Spleen (tissue), 3 donors: ENCODE measurements around the gene ABCC12.

Experiments
- POLR2A ChIP-seq, 3 donors: fragments of 450-650 bp; IDR thresholded peaks; one replicate each; pipeline ENCODE4 v1.5.1; 2017; ENCODE audit warnings: antibody characterized with exemption in 3 of 3, mild to moderate bottlenecking in 1 of 3
- POLR2AphosphoS5 ChIP-seq, 3 donors: sonication (generic); formaldehyde crosslinking; IDR thresholded peaks; one replicate each; pipeline ENCODE4 v1.5.1; 2017; ENCODE audit warnings: antibody characterized with exemption in 3 of 3

GRCh38 chr16:48129926-48130325, 25.9 kb downstream of the ABCC12 start:
- no peak for TF ChIP-seq POLR2A (IDR thresholded peaks at IDR 0.05)
- no peak for TF ChIP-seq POLR2AphosphoS5 (IDR thresholded peaks at IDR 0.05)
